Activated B cell treated with CpG ODN at 0.5 μM for 24 hours (primary cell): Measurements from ENCODE around the gene UMODL1. TPM values are rescaled to one million over a fixed set of nuclear protein-coding genes. Genes with fewer than 3 reads are reported as not detected.

ENCODE experiments used
- ATAC-seq: fragments of 200-7000 bp; cut with Tn5 transposase; one replicate; pipeline ENCODE4 v1.10.0; 2021; ENCODE audit warnings: low read depth, mild to moderate bottlenecking, moderate library complexity
- CTCF ChIA-PET: fragments of 350-600 bp; sonication (Branson Sonifier 250); formaldehyde crosslinking; loops from one replicate; lab custom pipeline; 2021; ENCODE audit warnings: antibody characterized with exemption; lab: Charles Lee
- POLR2A ChIA-PET: fragments of 350-600 bp; sonication (Branson Sonifier 250); formaldehyde crosslinking; loops from one replicate; lab custom pipeline; 2021; ENCODE audit warnings: antibody characterized with exemption; lab: Charles Lee
- DNase-seq: peaks from one replicate; pipeline ENCODE4 v3.0.0; 2022
- H3K27ac Mint-ChIP-seq: one replicate; pipeline ENCODE4 v1.8.0; 2020; ENCODE audit warnings: mixed read lengths
- H3K27me3 Mint-ChIP-seq: one replicate; pipeline ENCODE4 v1.8.0; 2021; ENCODE audit warnings: mixed read lengths
- H3K36me3 Mint-ChIP-seq: one replicate; pipeline ENCODE4 v1.8.0; 2021; ENCODE audit warnings: low read depth, mixed read lengths
- H3K4me1 Mint-ChIP-seq: one replicate; pipeline ENCODE4 v1.8.0; 2021; ENCODE audit warnings: mixed read lengths
- H3K4me3 Mint-ChIP-seq: one replicate; pipeline ENCODE4 v1.8.0; 2020; ENCODE audit warnings: mild to moderate bottlenecking, mixed read lengths
- H3K9me3 Mint-ChIP-seq: one replicate; pipeline ENCODE4 v1.8.0; 2020; ENCODE audit warnings: mixed read lengths
- intact Hi-C: fragments of 100-400 bp; cut with micrococcal nuclease; formaldehyde crosslinking; loops from one replicate; pipeline ENCODE4 v1.15.1; 2024
- total RNA-seq: library from RNA; stranded (reverse); gene quantifications from 2 replicates; pipeline ENCODE4 v1.2.3, GENCODE V29; 2022
- TF ChIP-seq, protein P1 (sequence below): fragments of 200-600 bp; IDR thresholded peaks from one replicate; pipeline ENCODE4 v1.8.0; 2022; ENCODE audit warnings: antibody characterized with exemption, mild to moderate bottlenecking

The UMODL1 gene
- total RNA-seq, 1 donor from 2014 or later, result 0.04 TPM

DNA sequence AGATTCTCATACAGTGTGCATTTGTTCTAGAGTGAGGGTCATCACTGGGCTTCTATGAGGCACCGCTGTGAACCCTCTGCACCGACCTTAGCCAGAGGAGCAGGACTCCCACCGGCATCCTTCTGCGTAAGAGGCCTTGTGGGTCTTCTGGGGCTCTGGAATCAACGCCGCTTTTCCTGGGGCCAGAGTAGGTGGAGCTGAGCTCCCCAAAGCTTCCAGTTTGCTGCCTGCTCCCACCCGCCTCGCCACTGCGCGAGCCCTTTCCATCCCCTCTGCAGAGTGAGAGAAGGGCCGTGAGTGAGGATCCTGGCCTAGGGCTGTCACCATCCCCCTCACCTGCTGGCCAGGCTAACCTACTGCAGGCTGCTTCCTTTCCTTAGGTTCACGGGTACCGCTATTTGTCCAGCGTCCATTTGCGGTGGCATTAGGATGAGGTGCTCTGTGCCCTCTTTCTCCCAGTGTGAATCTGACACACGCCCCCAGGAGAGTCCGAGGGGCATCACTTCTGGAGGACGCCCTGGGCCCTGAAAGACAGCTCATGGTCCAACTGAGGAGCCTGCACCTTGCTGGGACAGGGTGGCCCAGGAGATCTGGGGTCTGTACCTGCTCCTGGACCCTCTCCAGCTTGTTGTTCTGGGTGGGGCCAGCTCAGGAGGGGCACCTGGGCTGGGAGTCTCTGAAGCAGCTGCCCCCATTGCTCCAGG is 36.2 kb downstream of the UMODL1 start:
- Mint-ChIP-seq H3K36me3 (no peaks in the 10 kb centered on the region), H3K4me3 (no peak overlapping the region), H3K27ac (no peak overlapping the region), H3K9me3 (no peaks in the 10 kb centered on the region), H3K4me1 (peaks cover 32% of the 10 kb centered on the region), H3K27me3 (no peaks in the 10 kb centered on the region)
- TF ChIP-seq, protein P1, sequence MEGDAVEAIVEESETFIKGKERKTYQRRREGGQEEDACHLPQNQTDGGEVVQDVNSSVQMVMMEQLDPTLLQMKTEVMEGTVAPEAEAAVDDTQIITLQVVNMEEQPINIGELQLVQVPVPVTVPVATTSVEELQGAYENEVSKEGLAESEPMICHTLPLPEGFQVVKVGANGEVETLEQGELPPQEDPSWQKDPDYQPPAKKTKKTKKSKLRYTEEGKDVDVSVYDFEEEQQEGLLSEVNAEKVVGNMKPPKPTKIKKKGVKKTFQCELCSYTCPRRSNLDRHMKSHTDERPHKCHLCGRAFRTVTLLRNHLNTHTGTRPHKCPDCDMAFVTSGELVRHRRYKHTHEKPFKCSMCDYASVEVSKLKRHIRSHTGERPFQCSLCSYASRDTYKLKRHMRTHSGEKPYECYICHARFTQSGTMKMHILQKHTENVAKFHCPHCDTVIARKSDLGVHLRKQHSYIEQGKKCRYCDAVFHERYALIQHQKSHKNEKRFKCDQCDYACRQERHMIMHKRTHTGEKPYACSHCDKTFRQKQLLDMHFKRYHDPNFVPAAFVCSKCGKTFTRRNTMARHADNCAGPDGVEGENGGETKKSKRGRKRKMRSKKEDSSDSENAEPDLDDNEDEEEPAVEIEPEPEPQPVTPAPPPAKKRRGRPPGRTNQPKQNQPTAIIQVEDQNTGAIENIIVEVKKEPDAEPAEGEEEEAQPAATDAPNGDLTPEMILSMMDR, result no peak
- ChIA-PET CTCF (interaction anchor here (0.5 to 2.6 kb wide), 23 partner anchors 9 to 824 kb away, joined by 3 to 27 read pairs (median 4); partner anchors contain the start of genes PRDM15 and ZBTB21), POLR2A (interaction anchor here (1.0 to 3.5 kb wide), 4 partner anchors 9 to 228 kb away, joined by 4 to 20 read pairs (median 8); partner anchors contain the start of genes PRDM15 and ZBTB21)
- DNase-seq, result no peak
- intact Hi-C loops, result no loop called here
- ATAC-seq, result no peak

DNA sequence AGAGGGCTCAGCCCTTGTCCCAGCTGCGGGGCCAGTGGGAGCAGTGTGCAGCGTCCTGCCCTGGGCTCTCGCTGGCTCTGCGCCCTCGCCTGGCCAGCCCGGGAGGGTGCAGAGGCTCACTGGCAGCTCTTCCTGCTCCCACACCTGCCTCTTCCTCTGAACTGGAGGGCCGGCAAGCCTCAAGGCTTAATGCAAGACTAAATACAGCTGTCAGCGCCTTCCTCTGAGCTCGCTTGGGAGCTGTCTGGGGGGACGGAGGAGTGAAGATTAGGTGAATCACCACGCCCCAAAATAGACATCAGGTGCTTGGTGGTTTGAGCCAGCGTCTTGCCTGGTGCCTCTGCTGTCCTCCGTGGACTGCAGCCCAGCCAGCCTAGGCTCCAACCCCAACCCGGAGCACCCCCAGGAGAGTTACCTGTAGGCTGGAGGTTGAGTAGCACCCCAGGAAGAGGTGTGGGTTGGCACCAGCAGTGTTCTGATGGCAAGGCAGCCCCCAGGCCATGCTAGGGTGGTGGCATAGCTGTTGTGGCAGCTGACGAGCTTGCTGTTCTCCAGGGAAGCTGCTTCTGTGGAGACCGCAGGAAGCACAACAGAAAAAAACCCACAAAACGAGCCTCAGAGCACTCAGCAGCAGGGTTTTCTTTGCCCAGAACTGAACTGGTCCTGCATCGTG is 36.9 kb downstream of the UMODL1 start:
- POLR2A ChIA-PET, result interaction anchor here (0.6 to 3.5 kb wide), 6 partner anchors 9 to 746 kb away, joined by 3 to 20 read pairs (median 4); partner anchors contain the start of genes MX2, PRDM15 and ZBTB21
- no peaks in the 10 kb centered on the region for H3K9me3 Mint-ChIP-seq
- DNase-seq (peak; percentile 55), ATAC-seq (peak; percentile 88)
- H3K27me3 Mint-ChIP-seq, result no peaks in the 10 kb centered on the region
- peak overlapping the region; percentile 61 for H3K27ac Mint-ChIP-seq
- TF ChIP-seq, protein P1, result no peak
- no peaks in the 10 kb centered on the region for H3K36me3 Mint-ChIP-seq
- H3K4me3 Mint-ChIP-seq, result peak overlapping the region; percentile 65
- intact Hi-C loops, result loop anchor here (1.0 to 2.0 kb wide), 2 partner anchors 45 to 97 kb away; no protein-coding TSS in a partner anchor
- peaks cover 28% of the 10 kb centered on the region for H3K4me1 Mint-ChIP-seq
- CTCF ChIA-PET, result interaction anchor here (0.6 to 2.6 kb wide), 26 partner anchors 9 to 825 kb away, joined by 3 to 27 read pairs (median 4); partner anchors contain the start of genes PRDM15 and ZBTB21

GRCh38 chr21:42108554-42109340 is 37.6 kb downstream of the UMODL1 start:
- DNase-seq (no peak), ATAC-seq (peak; percentile 5)
- no peaks in the 10 kb centered on the region for H3K27me3 Mint-ChIP-seq
- ChIA-PET POLR2A (interaction anchor here (0.6 to 3.5 kb wide), 9 partner anchors 8 to 747 kb away, joined by 3 to 20 read pairs (median 4); partner anchors contain the start of genes MX2, PRDM15 and ZBTB21), CTCF (interaction anchor here (0.6 to 2.6 kb wide), 21 partner anchors 8 to 825 kb away, joined by 3 to 27 read pairs (median 5); partner anchors contain the start of genes PRDM15 and ZBTB21)
- peak overlapping the region; percentile 53 for H3K27ac Mint-ChIP-seq
- intact Hi-C loops, result loop anchor here (1.0 to 2.0 kb wide), 2 partner anchors 46 to 97 kb away; no protein-coding TSS in a partner anchor
- peaks cover 28% of the 10 kb centered on the region for H3K4me1 Mint-ChIP-seq
- H3K4me3 Mint-ChIP-seq, result peak overlapping the region; percentile 65
- no peaks in the 10 kb centered on the region for H3K9me3 Mint-ChIP-seq
- TF ChIP-seq, protein P1, result no peak
- no peaks in the 10 kb centered on the region for H3K36me3 Mint-ChIP-seq

GRCh38 chr21:42109473-42109872 is 38.4 kb downstream of the UMODL1 start:
- peaks cover 28% of the 10 kb centered on the region for H3K4me1 Mint-ChIP-seq
- intact Hi-C loops, result loop anchor here (2.0 kb wide), 1 partner anchor 47 kb away; no protein-coding TSS in a partner anchor
- ATAC-seq (no peak), DNase-seq (no peak)
- H3K4me3 Mint-ChIP-seq, result no peak overlapping the region
- TF ChIP-seq, protein P1, result no peak
- CTCF ChIA-PET, result interaction anchor here (1.1 to 2.6 kb wide), 3 partner anchors 15 to 826 kb away, joined by 3 to 11 read pairs (median 4); no protein-coding TSS in a partner anchor
- POLR2A ChIA-PET, result interaction anchor here (0.6 to 3.5 kb wide), 4 partner anchors 46 to 544 kb away, joined by 3 to 20 read pairs (median 10); partner anchors contain the start of gene ZBTB21
- H3K9me3 Mint-ChIP-seq, result no peaks in the 10 kb centered on the region
- no peak overlapping the region for H3K27ac Mint-ChIP-seq
- H3K27me3 Mint-ChIP-seq, result no peaks in the 10 kb centered on the region
- H3K36me3 Mint-ChIP-seq, result no peaks in the 10 kb centered on the region
